GM21423 (cell line): ENCODE results near the gene NRROS.

Experiments
- ATAC-seq: cut with Tn5 transposase; IDR thresholded peaks from one replicate; pipeline ENCODE4 v1.9.1; 2021; ENCODE audit warnings: mild to moderate bottlenecking, moderate library complexity; ENCODE audit not compliant: unreplicated experiment

Gene NRROS

DNA sequence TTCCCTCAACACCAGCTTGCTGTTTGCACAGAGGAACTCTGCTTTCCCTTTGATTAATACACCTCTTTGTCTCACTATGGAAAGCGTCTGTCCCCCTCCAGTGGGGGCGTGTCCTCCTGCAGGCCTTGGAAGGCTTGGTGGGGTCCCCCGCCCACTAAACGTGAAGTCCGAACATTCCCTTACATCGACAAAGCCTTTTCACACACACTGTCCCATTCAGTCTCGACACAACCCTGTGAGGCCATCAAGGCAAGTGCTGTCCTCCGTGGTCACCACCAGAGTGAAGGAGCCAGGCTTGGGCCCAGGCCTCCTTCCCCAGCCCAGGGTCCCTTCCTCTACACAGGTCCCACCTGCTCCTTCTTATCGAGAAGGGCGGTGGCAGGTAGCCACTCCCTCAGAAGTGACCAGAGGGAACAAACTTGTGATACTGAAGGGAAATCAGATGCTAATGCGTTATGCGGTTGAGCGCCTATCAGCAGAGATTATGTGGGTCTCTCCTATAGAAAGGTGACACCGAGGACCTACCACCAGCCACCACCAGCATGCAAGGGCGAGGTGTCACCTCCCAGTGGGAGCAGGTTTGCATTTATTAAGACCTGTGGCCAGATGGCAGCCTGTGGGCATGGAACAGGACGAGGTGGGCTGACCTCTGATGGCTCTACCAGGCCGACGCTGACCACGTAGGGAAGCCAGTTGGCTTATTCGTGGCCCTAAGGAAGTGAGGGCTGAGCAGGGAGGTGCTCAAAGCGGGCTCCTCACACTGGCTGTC lies 6.6 kb downstream of the NRROS start:
- no peak for ATAC-seq

GRCh38 chr3:196646666-196647216 lies 7.2 kb downstream of the NRROS start:
- no peak for ATAC-seq

- ATAC-seq: no peak
These were observed 11.3 kb downstream of the NRROS start for GRCh38 chr3:196650740-196651311.

DNA sequence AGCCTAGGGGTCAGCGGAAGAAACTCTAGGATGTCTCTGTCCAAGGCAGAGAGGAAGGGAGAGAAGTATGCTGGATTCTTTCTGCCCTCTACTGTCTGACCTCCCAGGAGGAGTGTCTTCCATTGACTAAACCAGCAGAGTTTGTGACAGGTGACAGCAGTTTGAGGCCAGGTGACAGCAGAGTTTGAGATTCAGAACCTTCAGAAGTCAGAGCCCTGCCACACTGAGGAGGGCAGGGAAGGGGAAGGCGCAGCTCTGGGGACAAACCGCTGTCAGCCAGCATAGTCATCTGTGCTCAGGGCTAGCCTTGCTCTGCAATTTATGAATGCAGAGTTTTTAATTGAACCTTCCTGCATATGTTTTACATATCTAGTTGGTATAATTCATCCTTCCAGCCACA lies 12.3 kb downstream of the NRROS start:
- ATAC-seq: no peak

GRCh38 chr3:196652961-196653795 lies 13.7 kb downstream of the NRROS start:
- no peak for ATAC-seq

GRCh38 chr3:196654006-196654734 lies 14.7 kb downstream of the NRROS start:
- ATAC-seq: no peak

DNA sequence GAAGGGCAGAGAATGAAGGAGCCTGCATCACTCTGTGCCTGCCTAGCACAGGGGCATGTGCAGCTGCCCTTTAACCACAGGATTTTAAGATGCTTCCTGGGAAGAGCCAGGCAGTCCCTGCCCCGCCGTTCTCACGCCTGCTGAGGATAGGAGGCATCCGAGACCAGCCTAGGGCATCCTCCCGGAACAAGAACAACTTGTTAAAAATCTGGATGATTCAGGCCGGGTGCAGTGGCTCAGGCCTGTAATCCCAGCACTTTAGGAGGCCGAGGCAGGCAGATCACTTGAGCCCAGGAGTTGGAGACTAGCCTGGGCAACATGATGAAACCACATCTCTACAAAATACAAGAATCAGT lies 15.2 kb downstream of the NRROS start:
- no peak for ATAC-seq

DNA sequence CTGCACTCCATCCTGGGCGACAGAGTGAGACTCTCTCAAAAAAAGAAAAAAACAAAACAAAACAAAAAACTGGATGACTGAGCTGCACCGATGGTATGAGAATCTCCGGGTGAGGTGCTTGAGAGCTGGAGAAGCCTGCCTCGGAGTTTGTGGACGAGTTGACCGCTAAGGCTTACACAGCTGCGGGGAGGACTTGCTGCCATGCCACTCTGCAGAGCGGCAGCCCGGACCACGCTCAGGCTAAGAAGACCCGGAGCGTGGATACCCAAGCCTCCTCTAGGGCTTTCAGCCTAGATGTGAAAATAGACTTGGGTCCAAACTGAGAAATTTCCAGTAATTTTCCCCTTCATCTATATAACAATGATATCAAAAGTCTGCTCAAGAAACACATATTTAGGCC lies 16.0 kb downstream of the NRROS start:
- no peak for ATAC-seq

DNA sequence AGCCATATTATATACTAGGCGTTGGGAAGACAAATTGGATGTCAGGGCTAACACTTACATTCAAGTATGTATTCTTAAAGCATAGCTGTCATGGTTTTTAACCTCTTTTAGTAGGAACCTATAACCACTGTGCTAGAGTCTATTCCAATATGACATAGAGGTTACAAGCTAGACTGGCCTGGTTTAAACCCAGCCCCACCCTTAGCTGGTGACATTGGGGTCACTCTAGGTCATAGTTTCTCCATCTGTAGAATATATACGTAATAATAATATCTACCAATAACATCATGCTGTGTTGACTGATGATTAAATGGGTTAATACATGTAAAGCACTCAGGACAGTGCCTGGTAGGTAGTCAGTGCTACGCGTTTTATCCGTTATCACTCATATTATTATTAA lies 16.7 kb downstream of the NRROS start:
- no peak for ATAC-seq

DNA sequence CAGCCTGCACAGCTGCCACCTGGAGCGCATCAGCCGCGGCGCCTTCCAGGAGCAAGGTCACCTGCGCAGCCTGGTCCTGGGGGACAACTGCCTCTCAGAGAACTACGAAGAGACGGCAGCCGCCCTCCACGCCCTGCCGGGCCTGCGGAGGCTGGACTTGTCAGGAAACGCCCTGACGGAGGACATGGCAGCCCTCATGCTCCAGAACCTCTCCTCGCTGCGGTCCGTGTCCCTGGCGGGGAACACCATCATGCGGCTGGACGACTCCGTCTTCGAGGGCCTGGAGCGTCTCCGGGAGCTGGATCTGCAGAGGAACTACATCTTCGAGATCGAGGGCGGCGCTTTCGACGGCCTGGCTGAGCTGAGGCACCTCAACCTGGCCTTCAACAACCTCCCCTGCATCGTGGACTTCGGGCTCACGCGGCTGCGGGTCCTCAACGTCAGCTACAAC lies 20.4 kb downstream of the NRROS start:
- ATAC-seq: no peak

GRCh38 chr3:196660381-196661166 lies 21.1 kb downstream of the NRROS start:
- no peak for ATAC-seq

DNA sequence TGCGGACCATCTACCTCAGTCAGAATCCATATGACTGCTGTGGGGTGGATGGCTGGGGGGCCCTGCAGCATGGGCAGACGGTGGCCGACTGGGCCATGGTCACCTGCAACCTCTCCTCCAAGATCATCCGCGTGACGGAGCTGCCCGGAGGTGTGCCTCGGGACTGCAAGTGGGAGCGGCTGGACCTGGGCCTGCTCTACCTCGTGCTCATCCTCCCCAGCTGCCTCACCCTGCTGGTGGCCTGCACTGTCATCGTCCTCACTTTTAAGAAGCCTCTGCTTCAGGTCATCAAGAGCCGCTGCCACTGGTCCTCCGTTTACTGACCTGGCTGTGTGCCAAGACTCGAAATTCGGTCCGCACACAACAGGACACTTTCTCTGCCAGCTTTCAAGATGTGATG lies 21.9 kb downstream of the NRROS start:
- ATAC-seq: no peak

DNA sequence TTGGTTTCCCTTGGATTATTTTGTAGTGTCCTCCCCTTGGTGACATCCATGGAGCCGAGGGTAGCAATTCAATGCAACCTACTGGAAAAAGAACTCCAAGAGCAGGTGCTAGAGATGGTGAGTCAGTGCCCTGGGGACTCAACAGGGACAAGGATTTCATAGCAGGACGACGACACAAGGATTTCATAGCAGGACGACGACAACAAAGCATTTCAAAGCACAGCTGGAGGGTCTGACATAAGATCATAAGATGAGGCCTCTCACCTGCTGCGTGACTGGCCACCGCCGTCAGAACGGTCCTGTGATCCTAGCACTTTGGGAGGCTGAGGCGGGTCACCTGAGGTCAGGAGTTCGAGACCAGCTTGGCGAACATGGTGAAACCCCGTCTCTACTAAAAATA lies 22.5 kb downstream of the NRROS start:
- ATAC-seq: no peak

DNA sequence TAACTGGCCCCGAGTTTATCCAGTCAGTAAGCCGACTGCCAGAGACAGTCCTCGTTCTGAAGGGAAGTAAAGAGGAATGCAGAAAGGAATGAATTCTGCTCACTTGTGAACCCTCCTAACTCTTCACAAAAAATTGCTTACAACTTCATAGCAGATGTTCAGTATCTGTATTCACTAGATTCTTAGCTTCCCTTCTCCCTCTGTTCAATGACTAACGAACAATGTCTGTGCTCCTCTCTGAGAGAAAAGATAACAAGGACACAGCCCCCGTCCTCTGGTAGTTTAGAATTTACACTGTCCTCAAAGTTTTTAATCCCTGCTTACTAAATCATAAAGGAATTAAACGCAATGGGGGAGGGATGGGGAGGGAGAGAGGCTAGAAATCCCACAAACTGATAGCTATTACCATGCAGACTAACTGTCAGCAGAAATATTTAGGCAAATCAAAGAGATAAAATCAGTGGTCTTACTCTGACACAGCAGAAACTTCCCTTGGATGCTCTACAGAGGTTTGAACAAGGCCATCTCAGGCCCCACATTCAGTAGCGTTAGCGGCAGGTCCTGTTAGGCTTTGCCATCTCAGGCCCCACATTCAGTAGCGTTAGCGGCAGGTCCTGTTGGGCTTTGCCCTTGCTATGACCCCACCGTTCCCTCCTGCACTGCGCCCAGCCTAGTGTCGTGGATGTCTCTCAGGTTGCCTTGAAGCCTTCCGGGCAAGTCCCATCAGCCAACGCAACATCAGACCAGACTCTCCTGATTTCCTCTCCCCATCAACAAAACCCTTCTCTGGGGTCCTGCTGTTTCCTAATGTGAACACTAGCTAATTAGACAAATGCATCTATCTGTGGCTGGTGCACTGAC lies 23.4 kb downstream of the NRROS start:
- no peak for ATAC-seq

DNA sequence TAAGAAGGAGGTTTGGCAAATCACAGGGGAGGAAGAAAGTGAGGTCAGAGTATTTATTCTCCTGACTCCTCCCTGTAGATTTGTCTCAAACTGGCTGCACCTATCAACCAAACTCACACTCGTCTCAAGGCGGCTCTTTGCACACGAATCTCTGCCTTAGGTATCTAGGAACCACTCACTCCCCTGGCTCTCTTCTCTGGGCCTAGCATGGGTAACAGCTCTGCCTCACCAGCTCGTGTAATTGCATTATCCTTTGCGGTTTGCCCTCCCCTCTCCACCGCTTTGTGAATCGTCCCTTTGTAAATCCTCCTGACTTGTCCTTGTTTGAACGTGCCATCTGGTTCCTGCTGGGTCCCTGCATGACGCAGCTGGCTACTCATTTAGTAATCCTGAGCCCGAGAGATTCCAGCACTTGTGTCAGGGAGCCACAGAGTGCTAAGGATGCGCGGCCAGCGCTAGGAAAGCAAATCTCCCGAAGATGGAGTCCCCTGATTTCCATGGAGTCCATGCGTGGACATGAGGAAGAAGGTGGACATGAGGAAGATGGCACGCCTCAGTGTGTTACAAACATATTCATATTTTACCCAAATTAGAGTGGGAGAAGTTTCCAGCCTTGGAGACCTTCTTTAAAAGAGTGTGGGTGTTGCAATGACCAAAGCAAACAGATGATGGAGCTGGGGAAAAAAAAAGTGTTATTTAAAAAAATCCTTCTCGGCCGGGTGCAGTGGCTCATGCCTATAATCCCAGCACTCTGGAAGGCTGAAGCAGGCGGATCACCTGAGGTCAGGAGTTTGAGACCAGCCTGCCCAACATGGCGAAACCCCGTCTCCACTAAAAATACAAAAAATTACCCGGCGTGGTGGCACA lies 26.7 kb downstream of the NRROS start:
- ATAC-seq: no peak

- no peak for ATAC-seq
These were observed 27.7 kb downstream of the NRROS start for GRCh38 chr3:196667056-196667825.

- ATAC-seq: no peak
These were observed 30.8 kb downstream of the NRROS start for GRCh38 chr3:196670339-196670738.

DNA sequence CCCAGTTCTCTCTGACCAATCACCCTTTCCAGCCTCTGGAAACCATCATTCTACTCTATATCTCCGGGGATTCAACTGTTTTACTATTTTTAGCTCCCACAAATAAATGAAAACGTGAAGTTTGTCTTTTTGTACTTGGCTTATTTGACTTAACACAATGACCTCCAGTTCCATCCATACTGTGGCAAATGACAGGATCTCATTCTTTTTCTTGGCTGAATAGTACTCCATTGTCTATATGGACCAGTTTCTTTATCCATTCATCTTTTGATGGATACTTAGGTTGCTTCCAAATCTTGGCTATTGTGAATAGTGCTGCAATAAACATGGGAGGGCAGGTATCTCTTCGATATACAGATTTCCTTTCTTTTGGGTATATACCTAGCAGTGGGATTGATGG lies 34.1 kb downstream of the NRROS start:
- no peak for ATAC-seq
